A673 (cell line): Measurements from ENCODE around the gene FIBP.

Experiments
- CTCF ChIP-seq: fragments of 300-800, 200-600 bp; sonication (generic); conservative IDR thresholded peaks from 2 replicates; pipeline ENCODE4 v1.5.1; 2017; ENCODE audit warnings: low read depth, mild to moderate bottlenecking, antibody characterized with exemption, low read length, moderate library complexity, mixed read lengths
- EZH2 ChIP-seq: fragments of 200-600 bp; sonication (generic); IDR thresholded peaks from 2 replicates; pipeline ENCODE4 v1.6.1; 2017; ENCODE audit warnings: borderline replicate concordance, low read depth, mild to moderate bottlenecking, mixed read lengths, antibody characterized with exemption, low read length; ENCODE audit not compliant: poor library complexity, severe bottlenecking

GRCh38 chr11:65937766-65938165, 49.5 kb upstream of the FIBP start:
- TF ChIP-seq CTCF, result no peak
- no peak for TF ChIP-seq EZH2
